ENCODE data around the gene SLC7A11. TPM values are rescaled to one million over a fixed set of nuclear protein-coding genes. Genes with fewer than 3 reads are reported as not detected.

The SLC7A11 gene
- total RNA-seq, 4 donors from 2014 or later = under 0.01 to 0.30 (median 0.21) TPM

GRCh38 chr4:138275963-138276621, 33.9 kb upstream of the SLC7A11 start:
- H3K27me3 ChIP-seq = no peaks in the 10 kb centered on the region
- DNase-seq (ENCODE audit: low spot score in 2 of 2) = no peak
- no peaks in the 10 kb centered on the region for H3K36me3 ChIP-seq
- H3K9me3 ChIP-seq = no peaks in the 10 kb centered on the region
- H3K4me1 ChIP-seq = no peaks in the 10 kb centered on the region
- no peak overlapping the region for H3K4me3 ChIP-seq
- TF ChIP-seq POLR2A (IDR thresholded peaks at IDR 0.05) (no peak), EP300 (IDR thresholded peaks at IDR 0.05) (no peak)
- TF ChIP-seq, protein P1, sequence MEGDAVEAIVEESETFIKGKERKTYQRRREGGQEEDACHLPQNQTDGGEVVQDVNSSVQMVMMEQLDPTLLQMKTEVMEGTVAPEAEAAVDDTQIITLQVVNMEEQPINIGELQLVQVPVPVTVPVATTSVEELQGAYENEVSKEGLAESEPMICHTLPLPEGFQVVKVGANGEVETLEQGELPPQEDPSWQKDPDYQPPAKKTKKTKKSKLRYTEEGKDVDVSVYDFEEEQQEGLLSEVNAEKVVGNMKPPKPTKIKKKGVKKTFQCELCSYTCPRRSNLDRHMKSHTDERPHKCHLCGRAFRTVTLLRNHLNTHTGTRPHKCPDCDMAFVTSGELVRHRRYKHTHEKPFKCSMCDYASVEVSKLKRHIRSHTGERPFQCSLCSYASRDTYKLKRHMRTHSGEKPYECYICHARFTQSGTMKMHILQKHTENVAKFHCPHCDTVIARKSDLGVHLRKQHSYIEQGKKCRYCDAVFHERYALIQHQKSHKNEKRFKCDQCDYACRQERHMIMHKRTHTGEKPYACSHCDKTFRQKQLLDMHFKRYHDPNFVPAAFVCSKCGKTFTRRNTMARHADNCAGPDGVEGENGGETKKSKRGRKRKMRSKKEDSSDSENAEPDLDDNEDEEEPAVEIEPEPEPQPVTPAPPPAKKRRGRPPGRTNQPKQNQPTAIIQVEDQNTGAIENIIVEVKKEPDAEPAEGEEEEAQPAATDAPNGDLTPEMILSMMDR (IDR thresholded peaks at IDR 0.05) = no peak
- H3K27ac ChIP-seq = no peak overlapping the region
- WGBS, 2 donors = 43 to 47% methylated on average over 3 of the region's 3 CpGs

- DNase-seq (ENCODE audit: low spot score in 2 of 2) = no peak
- Histone ChIP-seq H3K4me3 (no peak overlapping the region), H3K27ac (no peak overlapping the region), H3K36me3 (no peaks in the 10 kb centered on the region), H3K9me3 (no peaks in the 10 kb centered on the region), H3K4me1 (no peaks in the 10 kb centered on the region), H3K27me3 (no peaks in the 10 kb centered on the region)
- TF ChIP-seq EP300 (IDR thresholded peaks at IDR 0.05) = no peak
- no peak for TF ChIP-seq POLR2A (IDR thresholded peaks at IDR 0.05)
- TF ChIP-seq, protein P1 (IDR thresholded peaks at IDR 0.05) = no peak
- whole genome bisulfite sequencing, 2 donors = 93% methylated on average over 1 of the region's 1 CpG
Observed at GRCh38 chr4:138275216-138275615, 33.1 kb upstream of the SLC7A11 start.

DNA sequence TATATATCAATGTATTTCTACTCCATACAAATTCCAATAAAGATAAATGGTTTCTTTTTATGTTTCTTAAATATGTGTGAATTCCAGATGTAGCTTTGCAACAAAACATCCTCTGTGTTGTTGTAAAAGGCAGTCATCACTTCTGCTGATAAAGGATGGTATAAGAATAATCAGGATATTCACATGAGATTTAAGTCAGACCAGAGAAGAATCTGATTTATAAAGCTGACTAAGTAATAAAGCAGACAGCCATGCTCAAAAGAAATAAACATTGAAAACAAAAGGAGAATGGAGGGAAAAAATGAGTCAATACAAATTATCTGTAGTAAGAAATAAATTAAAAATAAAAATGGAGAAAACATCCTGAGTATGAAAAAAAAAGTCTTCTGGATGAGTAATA, 27.0 kb upstream of the SLC7A11 start:
- H3K9me3 ChIP-seq = no peaks in the 10 kb centered on the region
- H3K4me3 ChIP-seq = no peak overlapping the region
- H3K4me1 ChIP-seq = no peaks in the 10 kb centered on the region
- TF ChIP-seq, protein P1 (IDR thresholded peaks at IDR 0.05) = no peak
- no peak for TF ChIP-seq EP300 (IDR thresholded peaks at IDR 0.05)
- TF ChIP-seq POLR2A (IDR thresholded peaks at IDR 0.05) = no peak
- no peaks in the 10 kb centered on the region for H3K27me3 ChIP-seq
- no peak overlapping the region for H3K27ac ChIP-seq
- H3K36me3 ChIP-seq = no peaks in the 10 kb centered on the region
- DNase-seq (ENCODE audit: low spot score in 2 of 2) = no peak

GRCh38 chr4:138267835-138268234, 25.7 kb upstream of the SLC7A11 start:
- DNase-seq (ENCODE audit: low spot score in 2 of 2) = no peak
- Histone ChIP-seq H3K4me3 (no peak overlapping the region), H3K9me3 (no peaks in the 10 kb centered on the region), H3K36me3 (no peaks in the 10 kb centered on the region), H3K27me3 (no peaks in the 10 kb centered on the region), H3K4me1 (no peaks in the 10 kb centered on the region), H3K27ac (no peak overlapping the region)
- no peak for TF ChIP-seq EP300 (IDR thresholded peaks at IDR 0.05)
- TF ChIP-seq POLR2A (IDR thresholded peaks at IDR 0.05) = no peak
- TF ChIP-seq, protein P1 (IDR thresholded peaks at IDR 0.05) = no peak

- TF ChIP-seq, protein P1 (IDR thresholded peaks at IDR 0.05) = no peak
- TF ChIP-seq POLR2A (IDR thresholded peaks at IDR 0.05) = no peak
- no peak for TF ChIP-seq EP300 (IDR thresholded peaks at IDR 0.05)
- H3K36me3 ChIP-seq = no peaks in the 10 kb centered on the region
- WGBS, 2 donors = 87 to 95% methylated on average over 5 of the region's 5 CpGs
- H3K27ac ChIP-seq = no peak overlapping the region
- H3K4me3 ChIP-seq = no peak overlapping the region
- H3K27me3 ChIP-seq = no peaks in the 10 kb centered on the region
- no peaks in the 10 kb centered on the region for H3K9me3 ChIP-seq
- H3K4me1 ChIP-seq = no peaks in the 10 kb centered on the region
- DNase-seq (ENCODE audit: low spot score in 2 of 2) = no peak
Observed at GRCh38 chr4:138266948-138267347, 24.8 kb upstream of the SLC7A11 start.
